Measurements from ENCODE around the gene SLC24A3. TPM values are rescaled to one million over a fixed set of nuclear protein-coding genes. Genes with fewer than 3 reads are reported as not detected.

Gene SLC24A3
- total RNA-seq, 2 donors from 2014 or later: 1.4 to 3.7 TPM

DNA sequence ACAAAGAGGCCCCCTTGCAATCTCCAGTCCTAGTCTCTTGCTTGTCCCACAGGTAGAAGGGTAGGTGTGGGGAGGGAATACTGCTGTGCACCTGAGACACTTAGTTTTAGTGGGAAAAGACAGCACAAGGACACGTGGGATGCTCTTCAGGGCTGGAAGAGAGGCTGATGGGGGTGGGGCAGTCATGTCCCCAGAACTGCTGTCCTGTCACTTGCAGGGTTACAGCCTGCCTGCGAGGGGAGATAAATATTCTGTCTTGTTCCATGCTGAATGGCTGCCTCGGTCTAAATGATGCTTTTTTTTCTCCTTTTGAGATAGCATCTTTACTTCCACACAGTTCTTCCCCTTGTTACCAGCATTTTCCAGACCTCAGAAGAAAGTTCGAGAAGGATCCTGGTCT is 106.2 kb downstream of the SLC24A3 start:
- Histone ChIP-seq H3K36me3 (no peaks in the 10 kb centered on the region), H3K27ac (no peak overlapping the region), H3K4me1 (no peaks in the 10 kb centered on the region), H3K27me3 (no peaks in the 10 kb centered on the region), H3K9me3 (no peaks in the 10 kb centered on the region), H3K4me3 (no peak overlapping the region)
- peak; percentile 4 for DNase-seq (ENCODE audit: low spot score)
- TF ChIP-seq, protein P1, sequence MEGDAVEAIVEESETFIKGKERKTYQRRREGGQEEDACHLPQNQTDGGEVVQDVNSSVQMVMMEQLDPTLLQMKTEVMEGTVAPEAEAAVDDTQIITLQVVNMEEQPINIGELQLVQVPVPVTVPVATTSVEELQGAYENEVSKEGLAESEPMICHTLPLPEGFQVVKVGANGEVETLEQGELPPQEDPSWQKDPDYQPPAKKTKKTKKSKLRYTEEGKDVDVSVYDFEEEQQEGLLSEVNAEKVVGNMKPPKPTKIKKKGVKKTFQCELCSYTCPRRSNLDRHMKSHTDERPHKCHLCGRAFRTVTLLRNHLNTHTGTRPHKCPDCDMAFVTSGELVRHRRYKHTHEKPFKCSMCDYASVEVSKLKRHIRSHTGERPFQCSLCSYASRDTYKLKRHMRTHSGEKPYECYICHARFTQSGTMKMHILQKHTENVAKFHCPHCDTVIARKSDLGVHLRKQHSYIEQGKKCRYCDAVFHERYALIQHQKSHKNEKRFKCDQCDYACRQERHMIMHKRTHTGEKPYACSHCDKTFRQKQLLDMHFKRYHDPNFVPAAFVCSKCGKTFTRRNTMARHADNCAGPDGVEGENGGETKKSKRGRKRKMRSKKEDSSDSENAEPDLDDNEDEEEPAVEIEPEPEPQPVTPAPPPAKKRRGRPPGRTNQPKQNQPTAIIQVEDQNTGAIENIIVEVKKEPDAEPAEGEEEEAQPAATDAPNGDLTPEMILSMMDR (IDR thresholded peaks at IDR 0.05): no peak

DNA sequence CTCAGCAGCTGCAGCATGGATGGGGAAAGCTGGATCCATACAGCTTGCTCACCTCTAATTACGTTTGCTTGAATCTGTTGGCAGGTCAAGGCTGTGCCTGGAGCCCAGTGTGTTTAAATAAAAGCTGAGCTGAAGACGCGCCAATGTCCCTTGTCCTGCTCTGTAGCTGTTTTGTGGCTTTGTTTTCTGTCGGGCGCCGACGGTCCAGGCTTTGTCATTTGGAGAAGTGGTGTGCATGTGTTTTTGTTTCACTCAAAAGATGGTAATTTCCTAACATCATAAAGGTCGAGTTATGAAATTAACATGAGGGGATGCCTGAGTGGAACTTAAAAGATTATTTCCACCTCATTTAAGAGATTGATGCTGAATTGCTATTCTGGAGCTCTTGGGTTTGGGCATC is 107.6 kb downstream of the SLC24A3 start:
- TF ChIP-seq, protein P1 (IDR thresholded peaks at IDR 0.05): no peak
- Histone ChIP-seq H3K27me3 (no peaks in the 10 kb centered on the region), H3K27ac (no peak overlapping the region), H3K4me1 (no peaks in the 10 kb centered on the region), H3K36me3 (no peaks in the 10 kb centered on the region), H3K9me3 (no peaks in the 10 kb centered on the region), H3K4me3 (no peak overlapping the region)
- peak; percentile 36 for DNase-seq (ENCODE audit: low spot score)

DNA sequence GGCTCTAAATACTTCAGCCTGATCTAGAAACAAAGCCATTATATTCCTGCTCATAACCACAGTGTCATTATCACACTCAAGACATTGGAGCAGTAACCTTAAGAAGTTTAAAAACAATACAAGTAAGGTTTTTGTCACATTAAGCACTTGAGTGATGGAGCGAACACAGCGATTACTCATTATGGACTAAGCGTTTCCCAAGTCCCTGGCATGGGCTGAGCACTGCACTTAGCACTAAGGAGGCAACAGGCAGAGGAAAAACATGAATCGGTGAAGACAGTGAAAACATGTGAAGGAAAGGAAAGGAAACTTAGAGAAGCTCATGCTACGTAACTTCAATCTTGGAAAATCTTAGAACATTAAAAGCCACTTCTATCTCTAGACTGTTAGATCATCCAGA is 108.7 kb downstream of the SLC24A3 start:
- no peaks in the 10 kb centered on the region for H3K36me3 ChIP-seq
- H3K4me3 ChIP-seq: no peak overlapping the region
- H3K27me3 ChIP-seq: no peaks in the 10 kb centered on the region
- TF ChIP-seq, protein P1 (IDR thresholded peaks at IDR 0.05): no peak
- no peak for DNase-seq (ENCODE audit: low spot score)
- H3K9me3 ChIP-seq: no peaks in the 10 kb centered on the region
- H3K27ac ChIP-seq: no peak overlapping the region
- H3K4me1 ChIP-seq: no peaks in the 10 kb centered on the region

DNA sequence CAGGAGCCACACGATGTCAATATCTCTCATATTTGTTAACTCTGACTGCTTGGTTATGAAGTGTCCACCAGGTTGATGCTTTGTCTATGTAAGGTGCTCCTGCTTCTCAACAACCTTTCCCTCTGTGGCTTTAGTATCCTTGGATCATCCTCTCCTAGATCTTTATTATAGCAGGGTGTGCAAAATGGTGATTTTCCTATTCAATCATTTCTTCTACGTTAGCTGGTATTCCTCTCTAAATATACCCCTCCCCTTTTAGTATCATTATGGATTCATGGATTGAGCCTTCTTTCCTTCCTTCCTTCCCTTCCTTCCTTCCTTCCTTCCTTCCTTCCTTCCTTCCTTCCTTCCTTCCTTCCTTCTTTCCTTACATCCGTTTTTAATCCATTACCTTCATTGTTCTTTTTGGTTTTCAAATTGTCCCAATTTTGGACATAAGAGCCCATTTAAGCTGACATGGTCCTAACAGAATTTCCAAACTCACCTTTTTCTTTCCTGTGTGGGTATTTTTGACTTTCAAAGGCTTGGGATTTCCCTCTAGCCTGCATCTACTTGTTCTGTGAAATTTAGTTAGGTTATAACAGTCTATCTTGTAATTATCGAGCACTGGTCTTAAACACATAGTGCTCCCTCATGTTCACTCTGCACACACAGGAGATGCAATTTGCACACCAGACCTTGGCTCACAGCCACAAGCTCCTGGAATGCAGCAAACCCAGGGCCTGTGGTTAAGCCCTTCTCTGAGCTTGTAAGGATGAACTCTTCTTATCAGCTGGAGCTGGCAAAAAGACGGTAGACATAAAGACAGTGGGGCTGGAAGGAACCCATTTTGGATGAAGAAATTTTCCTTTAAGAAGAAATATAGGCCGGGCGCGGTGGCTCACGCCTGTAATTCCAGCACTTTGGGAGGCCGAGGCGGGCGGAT is 109.9 kb downstream of the SLC24A3 start:
- TF ChIP-seq, protein P1 (IDR thresholded peaks at IDR 0.05): no peak
- H3K36me3 ChIP-seq: no peaks in the 10 kb centered on the region

DNA sequence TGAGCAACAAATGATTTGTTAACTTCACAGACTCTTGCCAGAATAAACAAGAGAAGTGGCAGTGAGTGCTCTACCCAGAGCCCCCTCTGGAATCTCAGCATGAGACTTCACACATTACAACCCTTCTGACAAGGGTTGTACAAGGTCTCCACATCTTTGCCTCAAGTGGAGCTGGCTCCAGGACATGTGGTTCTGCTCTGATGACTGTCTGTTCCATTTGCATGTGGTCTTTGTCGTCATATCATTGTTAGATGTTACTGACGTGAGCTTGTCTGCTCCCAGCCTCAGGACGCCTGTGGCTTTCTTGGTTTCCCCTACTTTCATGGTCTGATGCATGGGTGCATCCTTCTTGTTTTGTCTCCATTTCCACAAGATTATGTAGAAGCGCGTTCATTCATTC is 115.0 kb downstream of the SLC24A3 start:
- peak; percentile 2 for DNase-seq (ENCODE audit: low spot score)
- Histone ChIP-seq H3K9me3 (no peaks in the 10 kb centered on the region), H3K27ac (no peak overlapping the region), H3K36me3 (no peaks in the 10 kb centered on the region), H3K27me3 (no peaks in the 10 kb centered on the region), H3K4me1 (no peaks in the 10 kb centered on the region), H3K4me3 (no peak overlapping the region)
- TF ChIP-seq, protein P1 (IDR thresholded peaks at IDR 0.05): no peak

More for the DNA sequence above, 109.9 kb downstream of the SLC24A3 start:
- Histone ChIP-seq H3K9me3 (no peaks in the 10 kb centered on the region), H3K4me3 (no peak overlapping the region), H3K4me1 (no peaks in the 10 kb centered on the region), H3K27ac (no peak overlapping the region), H3K27me3 (no peaks in the 10 kb centered on the region)
- peak; percentile 16 for DNase-seq (ENCODE audit: low spot score)
